CD14-positive monocyte (primary cell): ENCODE data around the gene CBLB. TPM values are rescaled to one million over a fixed set of nuclear protein-coding genes. Genes with fewer than 3 reads are reported as not detected.

ENCODE experiments used
- DNase-seq, 3 donors: peaks; one replicate each; pipeline ENCODE4 v3.0.0-alpha.2; 2011 to 2022
- H2AFZ ChIP-seq: 2 replicates; pipeline ENCODE4 v1.6.0; 2012; ENCODE audit warnings: mild to moderate bottlenecking, low read depth, low read length, inconsistent platforms; ENCODE audit not compliant: insufficient read depth, poor library complexity, severe bottlenecking
- H3K27ac ChIP-seq, 2 donors: 1 replicate in 1 of 2; 2 replicates in 1 of 2; pipeline ENCODE4 v1.5.1; 2012 to 2013; ENCODE audit warnings: low read length in 2 of 2, control low read depth in 1 of 2, inconsistent platforms in 1 of 2, low read depth in 1 of 2, mild to moderate bottlenecking in 1 of 2
- H3K27me3 ChIP-seq, 2 donors: one replicate each; pipeline versions ENCODE4 v1.6.0 to v1.6.1; 2011 to 2013; ENCODE audit warnings: low read length in 2 of 2; ENCODE audit not compliant: control insufficient read depth in 2 of 2, insufficient read depth in 2 of 2
- H3K36me3 ChIP-seq, 2 donors: replicated peaks in 1 of 2; 1 replicate in 1 of 2; 2 replicates in 1 of 2; pipeline versions ENCODE4 v1.5.1 to v1.6.1; 2012 to 2013; ENCODE audit warnings: low read length in 2 of 2, control low read depth in 1 of 2, inconsistent platforms in 1 of 2, mild to moderate bottlenecking in 1 of 2; ENCODE audit not compliant: insufficient read depth in 2 of 2, control insufficient read depth in 1 of 2
- H3K4me1 ChIP-seq, 2 donors: 1 replicate in 1 of 2; 2 replicates in 1 of 2; pipeline versions ENCODE4 v1.5.1 to v1.6.1; 2012 to 2013; ENCODE audit warnings: low read length in 2 of 2, control low read depth in 1 of 2, inconsistent platforms in 1 of 2, mild to moderate bottlenecking in 1 of 2, moderate library complexity in 1 of 2; ENCODE audit not compliant: insufficient read depth in 2 of 2, control insufficient read depth in 1 of 2
- H3K4me2 ChIP-seq: replicated peaks from 2 replicates; pipeline ENCODE3; 2012; ENCODE audit warnings: low read length, moderate library complexity, mild to moderate bottlenecking; ENCODE audit not compliant: poor library complexity, severe bottlenecking; ENCODE audit errors: extremely low read depth
- H3K4me3 ChIP-seq, 3 experiments: fragments of 200-600 bp in 1 of 3; sonication (generic) in 1 of 3; replicated peaks in 1 of 3; 1 replicate in 2 of 3; 2 replicates in 1 of 3; pipeline ENCODE4 v1.5.1; 2011 to 2013; ENCODE audit warnings: low read length in 3 of 3, mild to moderate bottlenecking in 3 of 3, control low read depth in 2 of 3, low read depth in 2 of 3, inconsistent platforms in 1 of 3, moderate library complexity in 1 of 3
- H3K79me2 ChIP-seq: 2 replicates; pipeline ENCODE4 v1.6.0; 2012; ENCODE audit warnings: mild to moderate bottlenecking, control low read depth, inconsistent platforms, low read length, moderate library complexity; ENCODE audit not compliant: insufficient read depth
- H3K9ac ChIP-seq: 2 replicates; pipeline ENCODE4 v1.6.0; 2017; ENCODE audit warnings: low read length, mild to moderate bottlenecking; ENCODE audit not compliant: insufficient read depth, poor library complexity, severe bottlenecking
- H3K9me3 ChIP-seq, 2 donors: replicated peaks in 1 of 2; 1 replicate in 1 of 2; 2 replicates in 1 of 2; pipeline versions ENCODE4 v1.5.1 to v1.6.1; 2012 to 2013; ENCODE audit warnings: low read length in 2 of 2, control low read depth in 1 of 2; ENCODE audit not compliant: control insufficient read depth in 1 of 2, insufficient read depth in 1 of 2
- H4K20me1 ChIP-seq: 2 replicates; pipeline ENCODE4 v1.6.0; 2012; ENCODE audit warnings: mild to moderate bottlenecking, low read length, control low read depth, moderate library complexity; ENCODE audit not compliant: insufficient read depth
- H3K27ac Mint-ChIP-seq, 7 donors: one replicate each; pipeline ENCODE4 v1.8.0; 2020; ENCODE audit warnings: mild to moderate bottlenecking in 7 of 7, mixed read lengths in 7 of 7, moderate library complexity in 6 of 7, inconsistent platforms in 2 of 7
- H3K27me3 Mint-ChIP-seq, 3 donors: one replicate each; pipeline ENCODE4 v1.8.0; 2021 to 2022; ENCODE audit warnings: low read depth in 3 of 3, mild to moderate bottlenecking in 3 of 3, mixed read lengths in 3 of 3, moderate library complexity in 3 of 3, inconsistent platforms in 1 of 3
- H3K36me3 Mint-ChIP-seq, 2 donors: one replicate each; pipeline ENCODE4 v1.8.0; 2020; ENCODE audit warnings: mixed read lengths in 2 of 2, inconsistent platforms in 1 of 2, mild to moderate bottlenecking in 1 of 2
- H3K4me1 Mint-ChIP-seq: one replicate; pipeline ENCODE4 v1.8.0; 2020; ENCODE audit warnings: mild to moderate bottlenecking, mixed read lengths
- H3K4me3 Mint-ChIP-seq, 2 donors: one replicate each; pipeline ENCODE4 v1.8.0; 2020; ENCODE audit warnings: mild to moderate bottlenecking in 2 of 2, mixed read lengths in 2 of 2, moderate library complexity in 1 of 2
- H3K9me3 Mint-ChIP-seq, 7 donors: one replicate each; pipeline ENCODE4 v1.8.0; 2020 to 2022; ENCODE audit warnings: mixed read lengths in 7 of 7, mild to moderate bottlenecking in 6 of 7, moderate library complexity in 6 of 7, inconsistent platforms in 2 of 7
- CTCF ChIP-seq: fragments of 200-600 bp; IDR thresholded peaks from one replicate; pipeline ENCODE4 v1.8.0; 2022; ENCODE audit warnings: antibody characterized with exemption, mild to moderate bottlenecking
- WGBS: methylation state at CpG from one replicate; pipeline ENCODE4 v1.1.5; 2013; ENCODE audit warnings: missing lambda C conversion rate; ENCODE audit not compliant: insufficient coverage; 5-methylcytosine and 5-hydroxymethylcytosine counted together
- intact Hi-C, 2 donors: fragments of 100-400 bp; cut with micrococcal nuclease; formaldehyde crosslinking; loops; one replicate each; pipeline versions ENCODE4 v1.15.0 to v1.15.1; 2023
- polyA plus RNA-seq, 3 donors: library from polyadenylated mRNA; depleted of rRNA in 1 of 3; unstranded in 2 of 3; stranded (reverse) in 1 of 3; fragments of 300-500 nt in 2 of 3; fragments of >200 nt in 1 of 3; fragmentation: Illumina TruSeq in 2 of 3; gene quantifications; 1 replicate in 2 of 3; 2 replicates in 1 of 3; pipeline ENCODE4 v1.2.3, GENCODE V29; 2012 to 2021

The CBLB gene
- polyA plus RNA-seq, 3 donors = 1.6 to 8.1 (median 3.6) TPM

GRCh38 chr3:105731686-105732085, 137.1 kb downstream of the CBLB start:
- no peaks in the 10 kb centered on the region for H3K79me2 ChIP-seq
- no peak overlapping the region for H3K4me3 ChIP-seq
- Mint-ChIP-seq H3K9me3 (peaks cover 0 to 13% (median 7%) of the 10 kb centered on the region in 7 donors), H3K4me3 (no peak overlapping the region), H3K4me1 (peaks cover 16% of the 10 kb centered on the region), H3K36me3 (peaks cover 13 to 15% of the 10 kb centered on the region in 2 donors), H3K27me3 (no peaks in the 10 kb centered on the region), H3K27ac (no peak overlapping the region)
- H3K4me1 ChIP-seq = peaks cover 6 to 36% of the 10 kb centered on the region in 2 donors
- H3K9me3 ChIP-seq = no peaks in the 10 kb centered on the region
- intact Hi-C loops = no loop called here
- no peak overlapping the region for H2AFZ ChIP-seq
- no peak overlapping the region for H3K27ac ChIP-seq
- H3K27me3 ChIP-seq = no peaks in the 10 kb centered on the region
- no peak for TF ChIP-seq CTCF
- H3K4me2 ChIP-seq = no peak overlapping the region
- no peak overlapping the region for H3K9ac ChIP-seq
- no peaks in the 10 kb centered on the region for H4K20me1 ChIP-seq
- no peak for DNase-seq
- WGBS = no CpG with 5 or more reads among the region's 1 CpG
- H3K36me3 ChIP-seq = no peaks in the 10 kb centered on the region

- H3K36me3 ChIP-seq = no peaks in the 10 kb centered on the region
- H3K27ac Mint-ChIP-seq = peak overlapping the region in 3 of 7 donors; percentile 57 to 72 (median 72)
- H3K9me3 ChIP-seq = no peaks in the 10 kb centered on the region
- H3K9ac ChIP-seq = no peak overlapping the region
- no peak overlapping the region for H3K4me2 ChIP-seq
- H2AFZ ChIP-seq = no peak overlapping the region
- H3K79me2 ChIP-seq = no peaks in the 10 kb centered on the region
- DNase-seq = peak in 2 of 3 donors; percentile 4 to 18
- intact Hi-C loops = no loop called here
- H3K4me1 Mint-ChIP-seq = peaks cover 16% of the 10 kb centered on the region
- H3K4me3 ChIP-seq = no peak overlapping the region
- H4K20me1 ChIP-seq = no peaks in the 10 kb centered on the region
- no peaks in the 10 kb centered on the region for H3K27me3 ChIP-seq
- peaks cover 13 to 14% of the 10 kb centered on the region in 2 donors for H3K36me3 Mint-ChIP-seq
- H3K27me3 Mint-ChIP-seq = no peaks in the 10 kb centered on the region
- no peak for TF ChIP-seq CTCF
- H3K4me1 ChIP-seq = peaks cover 6 to 36% of the 10 kb centered on the region in 2 donors
- peaks cover 0 to 15% (median 8%) of the 10 kb centered on the region in 7 donors for H3K9me3 Mint-ChIP-seq
- peak overlapping the region in 1 of 2 donors; percentile 46 for H3K4me3 Mint-ChIP-seq
- peak overlapping the region in 1 of 2 donors; percentile 49 for H3K27ac ChIP-seq
Observed at GRCh38 chr3:105730801-105731354, 137.9 kb downstream of the CBLB start.
